Epithelial cell of esophagus (primary cell): ENCODE results near the gene IFNL2.

Experiments used
- DNase-seq: peaks from one replicate; pipeline ENCODE4 v3.0.0; 2010; ENCODE audit warnings: low read depth
- H3K4me3 ChIP-seq: 2 replicates; pipeline ENCODE4 v1.5.1; 2011; ENCODE audit warnings: mild to moderate bottlenecking, low read length, control low read depth
- CTCF ChIP-seq: IDR thresholded peaks from 2 replicates; pipeline ENCODE4 v1.5.1; 2011; ENCODE audit warnings: low read depth, mild to moderate bottlenecking, low read length, control low read depth, inconsistent platforms; ENCODE audit not compliant: insufficient read depth; ENCODE audit errors: missing control alignments

Gene IFNL2

DNA sequence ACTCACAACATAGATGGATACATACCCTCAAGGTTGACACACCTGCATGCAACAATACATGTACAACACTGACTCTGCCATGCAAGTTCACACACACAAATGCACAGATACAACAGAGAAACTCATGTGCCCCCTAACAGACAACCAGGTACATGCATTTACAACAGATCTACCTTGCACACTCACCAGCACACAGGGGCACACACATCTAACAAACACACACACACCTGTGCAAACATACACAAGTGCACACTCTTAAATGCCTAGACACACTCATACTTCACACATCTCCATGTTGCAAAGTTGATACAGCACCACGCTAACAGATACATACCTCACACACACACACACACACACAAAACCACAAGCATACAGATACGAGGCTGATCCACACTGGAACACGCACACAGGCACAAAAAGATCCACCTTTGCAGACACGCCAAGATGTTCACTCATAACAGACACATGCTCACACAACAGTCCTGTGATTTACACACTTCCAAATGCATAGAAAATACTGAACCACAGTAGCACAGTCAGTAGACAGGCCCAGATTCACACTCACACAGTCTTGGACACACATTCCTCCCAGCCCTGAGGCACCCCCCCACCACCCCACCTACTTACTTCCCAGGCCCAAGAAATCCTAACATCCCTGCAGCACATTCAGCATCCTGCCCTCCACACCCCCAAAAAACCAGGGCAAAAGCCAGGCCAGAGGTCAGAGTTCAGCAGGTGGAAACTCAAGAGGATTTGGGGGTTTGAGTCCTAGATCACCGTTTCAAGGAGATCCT, 51.1 kb downstream of the IFNL2 start:
- DNase-seq: no peak
- no peak overlapping the region for H3K4me3 ChIP-seq
- TF ChIP-seq CTCF: no peak
